ENCODE measurements around the gene WDR45.
A peak's percentile ranks its signal among the peaks of the same experiment; 100 is the strongest.

WDR45 gene

GRCh38 chrX:49073601-49074575, 5.8 kb downstream of the WDR45 start, which contains the start of gene PRAF2:
TSS of gene PRAF2 (minus strand) at chrX:49074002. CDS start at chrX:49073987, 15 bp downstream.
- peak; percentile 89 for DNase-seq

- peak; percentile 4 for DNase-seq
Observed at GRCh38 chrX:49072712-49073095, 7.0 kb downstream of the WDR45 start.

GRCh38 chrX:49071877-49072711, 7.6 kb downstream of the WDR45 start:
- DNase-seq: peak; percentile 15

- DNase-seq: no peak
Observed at GRCh38 chrX:49070988-49071387, 8.7 kb downstream of the WDR45 start.

GRCh38 chrX:49069038-49069437, 10.6 kb downstream of the WDR45 start:
- no peak for DNase-seq

GRCh38 chrX:49067285-49068120, 12.2 kb downstream of the WDR45 start:
- DNase-seq: no peak

GRCh38 chrX:49066690-49067089, 13.0 kb downstream of the WDR45 start:
- DNase-seq: no peak

GRCh38 chrX:49066278-49066677, 13.4 kb downstream of the WDR45 start:
- DNase-seq: no peak

GRCh38 chrX:49064735-49065134, 15.0 kb downstream of the WDR45 start:
- no peak for DNase-seq

- no peak for DNase-seq
Observed at GRCh38 chrX:49064303-49064702, 15.4 kb downstream of the WDR45 start.

- DNase-seq: no peak
Observed at GRCh38 chrX:49063715-49064114, 16.0 kb downstream of the WDR45 start.

- DNase-seq: no peak
Observed at GRCh38 chrX:49061916-49062315, 17.8 kb downstream of the WDR45 start.

GRCh38 chrX:49061490-49061889, 18.2 kb downstream of the WDR45 start:
- DNase-seq: no peak

- no peak for DNase-seq
Observed at GRCh38 chrX:49060914-49061313, 18.8 kb downstream of the WDR45 start.

- DNase-seq: no peak
Observed at GRCh38 chrX:49059681-49060085, 20.0 kb downstream of the WDR45 start.

- DNase-seq: no peak
Observed at GRCh38 chrX:49059201-49059600, 20.5 kb downstream of the WDR45 start.

GRCh38 chrX:49058794-49059193, 20.9 kb downstream of the WDR45 start, which contains the start of gene CCDC120:
TSS of gene CCDC120 (plus strand) at chrX:49058999. CDS start at chrX:49062042, 3,043 bp downstream.
- DNase-seq: no peak

- DNase-seq: no peak
Observed at GRCh38 chrX:49054073-49054762, 25.5 kb downstream of the WDR45 start.

- DNase-seq: peak; percentile 46
Observed at GRCh38 chrX:49053223-49054072, 26.2 kb downstream of the WDR45 start.

GRCh38 chrX:49043987-49044281, 35.8 kb downstream of the WDR45 start:
- no peak for DNase-seq

Data from EL (cell line).